Measurements from ENCODE around the gene BRD7. TPM values are rescaled to one million over a fixed set of nuclear protein-coding genes. Genes with fewer than 3 reads are reported as not detected.
A peak's percentile ranks its signal among the peaks of the same experiment; 100 is the strongest.

Gene BRD7
- total and polyA plus RNA-seq, 10 of the 15 experiments (the other 5 are each of a cell fraction or from before 2014, with no cell fraction given): 16.9 to 74.7 (median 52.0) TPM

GRCh38 chr16:50326835-50327465 lies 41.8 kb downstream of the BRD7 start:
- CTCF ChIA-PET: interaction anchor here (0.7 to 5.6 kb wide), 36 partner anchors 10 to 479 kb away, joined by 3 to 51 read pairs (median 4); partner anchors contain the start of gene CNEP1R1
- H3K36me3 ChIP-seq (ENCODE audit: control insufficient read depth in 2 of 2, insufficient read depth in 2 of 2, low read length in 1 of 2): peaks cover 18 to 30% of the 10 kb centered on the region in 2 experiments
- H2AFZ ChIP-seq (ENCODE audit: control insufficient read depth, low read depth, low read length): no peak overlapping the region
- H4K20me1 ChIP-seq (ENCODE audit: control insufficient read depth, insufficient read depth): no peaks in the 10 kb centered on the region
- H3K27ac ChIP-seq (ENCODE audit: control insufficient read depth, insufficient read depth): no peak overlapping the region; the same call in 1 of the 2 replicates
- H3K4me3 ChIP-seq: no peak overlapping the region
- DNase-seq (ENCODE audit: low read depth, low spot score) (peak; percentile 25), FAIRE-seq (peak; percentile 79), ATAC-seq (peak; percentile 93)
- BruUV-seq (replicated peaks): no TSS peak
- RAD21 ChIA-PET (ENCODE audit: unreplicated experiment): interaction anchor here (0.6 to 2.0 kb wide), 8 partner anchors 28 to 480 kb away, joined by 3 to 20 read pairs (median 4); partner anchors contain the start of gene CNEP1R1
- H3K4me2 ChIP-seq (ENCODE audit: control insufficient read depth, insufficient read depth): no peak overlapping the region
- no peaks in the 10 kb centered on the region for H3K27me3 ChIP-seq (replicated peaks in 1 of 2; ENCODE audit: control insufficient read depth in 2 of 2, insufficient read depth in 2 of 2, low read length in 1 of 2)
- H3K9ac ChIP-seq (ENCODE audit: control insufficient read depth, insufficient read depth, low read length): no peak overlapping the region
- in situ Hi-C loops (cut with MboI) (no loop called here), intact Hi-C loops (cut with micrococcal nuclease; ENCODE audit: unreplicated experiment) (loop anchor here (1.0 to 10.0 kb wide), 3 partner anchors 112 to 480 kb away; no protein-coding TSS in a partner anchor)
- H3K79me2 ChIP-seq (ENCODE audit: control insufficient read depth, insufficient read depth, low read length): no peaks in the 10 kb centered on the region
- H3K9me3 ChIP-seq (replicated peaks; ENCODE audit: control insufficient read depth, insufficient read depth, low read length): no peaks in the 10 kb centered on the region
- POLR2A ChIA-PET: interaction anchor here (0.9 kb wide), 1 partner anchor 11 kb away, joined by 3 read pairs; no protein-coding TSS in a partner anchor
- peaks cover 3% of the 10 kb centered on the region; the same call in 1 of the 2 replicates for H3K4me1 ChIP-seq (ENCODE audit: control insufficient read depth, insufficient read depth, low read length)
- SMC1A ChIA-PET (ENCODE audit: uncharacterized antibody, unreplicated experiment): interaction anchor here (0.8 to 2.6 kb wide), 16 partner anchors 24 to 479 kb away, joined by 3 to 19 read pairs (median 3); no protein-coding TSS in a partner anchor
- WGBS (ENCODE audit: insufficient coverage, insufficient replicate concordance, low lambda C conversion rate, missing lambda C conversion rate): 49% methylated on average over 7 of the region's 7 CpGs
- TF ChIP-seq, protein P1, sequence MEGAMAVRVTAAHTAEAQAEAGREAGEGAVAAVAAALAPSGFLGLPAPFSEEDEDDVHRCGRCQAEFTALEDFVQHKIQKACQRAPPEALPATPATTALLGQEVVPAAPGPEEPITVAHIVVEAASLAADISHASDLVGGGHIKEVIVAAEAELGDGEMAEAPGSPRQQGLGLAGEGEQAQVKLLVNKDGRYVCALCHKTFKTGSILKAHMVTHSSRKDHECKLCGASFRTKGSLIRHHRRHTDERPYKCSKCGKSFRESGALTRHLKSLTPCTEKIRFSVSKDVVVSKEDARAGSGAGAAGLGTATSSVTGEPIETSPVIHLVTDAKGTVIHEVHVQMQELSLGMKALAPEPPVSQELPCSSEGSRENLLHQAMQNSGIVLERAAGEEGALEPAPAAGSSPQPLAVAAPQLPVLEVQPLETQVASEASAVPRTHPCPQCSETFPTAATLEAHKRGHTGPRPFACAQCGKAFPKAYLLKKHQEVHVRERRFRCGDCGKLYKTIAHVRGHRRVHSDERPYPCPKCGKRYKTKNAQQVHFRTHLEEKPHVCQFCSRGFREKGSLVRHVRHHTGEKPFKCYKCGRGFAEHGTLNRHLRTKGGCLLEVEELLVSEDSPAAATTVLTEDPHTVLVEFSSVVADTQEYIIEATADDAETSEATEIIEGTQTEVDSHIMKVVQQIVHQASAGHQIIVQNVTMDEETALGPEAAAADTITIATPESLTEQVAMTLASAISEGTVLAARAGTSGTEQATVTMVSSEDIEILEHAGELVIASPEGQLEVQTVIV (IDR thresholded peaks at IDR 0.05; ENCODE audit: borderline replicate concordance, partially characterized antibody): no peak
- TF ChIP-seq, protein P2, sequence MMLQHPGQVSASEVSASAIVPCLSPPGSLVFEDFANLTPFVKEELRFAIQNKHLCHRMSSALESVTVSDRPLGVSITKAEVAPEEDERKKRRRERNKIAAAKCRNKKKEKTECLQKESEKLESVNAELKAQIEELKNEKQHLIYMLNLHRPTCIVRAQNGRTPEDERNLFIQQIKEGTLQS (IDR thresholded peaks at IDR 0.05; ENCODE audit: borderline replicate concordance, extremely low read depth, low read depth, low read length): no peak
- TF ChIP-seq SMC3 (IDR thresholded peaks at IDR 0.05; ENCODE audit: borderline replicate concordance, low read length): peak; percentile 41; the same call in 1 of the 2 replicates
- TF ChIP-seq YY1 (IDR thresholded peaks at IDR 0.05; ENCODE audit: low read depth, low read length): peak; percentile 28; the same call in 1 of the 2 replicates
- peak; percentile 72 for TF ChIP-seq RAD21 (IDR thresholded peaks at IDR 0.05; ENCODE audit: insufficient read depth, low read depth, low read length)
- TF ChIP-seq CREB1 (IDR thresholded peaks at IDR 0.05; ENCODE audit: low read depth): peak; percentile 66
- TF ChIP-seq ZNF274 (IDR thresholded peaks at IDR 0.05; ENCODE audit: insufficient read depth, insufficient read length): no peak
- peak; percentile 57; the same call in 1 of the 2 replicates for TF ChIP-seq CREM (IDR thresholded peaks at IDR 0.05; ENCODE audit: low read depth)
- peak; percentile 45 to 76 (median 55) for TF ChIP-seq CTCF (IDR thresholded peaks at IDR 0.05 in 2 of 3, conservative IDR thresholded peaks at IDR 0.05 in 1 of 3; ENCODE audit: control insufficient read depth in 2 of 3, extremely low read depth in 1 of 3, insufficient read depth in 1 of 3, low read depth in 3 of 3, low read length in 3 of 3)
- TF ChIP-seq MXI1 (IDR thresholded peaks at IDR 0.05; ENCODE audit: low read depth, low read length): no peak

Data from GM12878 (cell line).